Rectal smooth muscle tissue (tissue), 1 donor: Measurements from ENCODE around the gene SLC25A10.
A peak's percentile ranks its signal among the peaks of the same experiment; 100 is the strongest.

Experiments used
- H3K27ac ChIP-seq: one replicate; pipeline ENCODE4 v1.7.0; 2013; ENCODE audit warnings: low read depth, low read length, inconsistent platforms
- H3K27me3 ChIP-seq: one replicate; pipeline ENCODE4 v1.7.0; 2013; ENCODE audit warnings: low read length; ENCODE audit not compliant: control insufficient read depth, insufficient read depth
- H3K36me3 ChIP-seq: one replicate; pipeline ENCODE4 v1.7.0; 2013; ENCODE audit warnings: low read length; ENCODE audit not compliant: control insufficient read depth, insufficient read depth
- H3K4me1 ChIP-seq: one replicate; pipeline ENCODE4 v1.7.0; 2013; ENCODE audit warnings: low read length; ENCODE audit not compliant: control insufficient read depth, insufficient read depth
- H3K4me3 ChIP-seq: one replicate; pipeline ENCODE4 v1.7.0; 2013; ENCODE audit warnings: low read length
- H3K9ac ChIP-seq: one replicate; pipeline ENCODE4 v1.7.0; 2013; ENCODE audit warnings: low read length

The SLC25A10 gene

DNA sequence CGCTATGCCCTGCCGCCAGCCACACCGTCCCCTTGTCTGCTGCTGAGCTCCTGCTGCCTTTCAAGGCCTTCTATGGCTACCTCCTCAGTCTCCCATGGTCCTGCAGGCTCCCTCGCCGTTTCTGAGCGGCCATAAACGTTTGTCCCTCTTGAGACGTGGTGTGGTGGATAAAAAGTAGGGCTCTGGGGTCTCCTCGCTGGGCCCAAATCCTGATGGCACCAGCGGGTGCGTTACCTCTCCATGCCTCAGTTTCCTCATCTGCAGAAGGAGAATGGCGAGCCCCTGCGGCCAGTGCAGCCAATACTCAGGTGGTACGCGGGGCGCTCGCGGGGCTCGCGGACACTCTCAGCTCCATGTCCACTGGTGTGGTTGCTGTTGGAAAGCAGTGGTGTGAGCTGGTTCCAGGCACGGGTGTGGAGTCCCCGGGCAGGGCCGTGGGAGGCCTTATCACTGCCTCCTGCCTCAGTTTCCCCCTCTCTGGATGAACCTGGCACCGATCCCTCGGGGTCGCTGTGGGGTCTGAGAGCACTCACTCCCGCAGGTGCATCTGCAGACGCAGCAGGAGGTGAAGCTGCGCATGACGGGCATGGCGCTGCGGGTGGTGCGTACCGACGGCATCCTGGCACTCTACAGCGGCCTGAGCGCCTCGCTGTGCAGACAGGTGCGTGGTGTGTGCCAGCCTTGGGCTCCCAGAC lies 2.5 kb downstream of the SLC25A10 start:
- H3K36me3 ChIP-seq, result no peaks in the 10 kb centered on the region
- H3K4me1 ChIP-seq, result peaks cover 11% of the 10 kb centered on the region
- peak overlapping the region; percentile 27 for H3K4me3 ChIP-seq
- no peak overlapping the region for H3K27ac ChIP-seq
- no peaks in the 10 kb centered on the region for H3K27me3 ChIP-seq
- no peak overlapping the region for H3K9ac ChIP-seq

DNA sequence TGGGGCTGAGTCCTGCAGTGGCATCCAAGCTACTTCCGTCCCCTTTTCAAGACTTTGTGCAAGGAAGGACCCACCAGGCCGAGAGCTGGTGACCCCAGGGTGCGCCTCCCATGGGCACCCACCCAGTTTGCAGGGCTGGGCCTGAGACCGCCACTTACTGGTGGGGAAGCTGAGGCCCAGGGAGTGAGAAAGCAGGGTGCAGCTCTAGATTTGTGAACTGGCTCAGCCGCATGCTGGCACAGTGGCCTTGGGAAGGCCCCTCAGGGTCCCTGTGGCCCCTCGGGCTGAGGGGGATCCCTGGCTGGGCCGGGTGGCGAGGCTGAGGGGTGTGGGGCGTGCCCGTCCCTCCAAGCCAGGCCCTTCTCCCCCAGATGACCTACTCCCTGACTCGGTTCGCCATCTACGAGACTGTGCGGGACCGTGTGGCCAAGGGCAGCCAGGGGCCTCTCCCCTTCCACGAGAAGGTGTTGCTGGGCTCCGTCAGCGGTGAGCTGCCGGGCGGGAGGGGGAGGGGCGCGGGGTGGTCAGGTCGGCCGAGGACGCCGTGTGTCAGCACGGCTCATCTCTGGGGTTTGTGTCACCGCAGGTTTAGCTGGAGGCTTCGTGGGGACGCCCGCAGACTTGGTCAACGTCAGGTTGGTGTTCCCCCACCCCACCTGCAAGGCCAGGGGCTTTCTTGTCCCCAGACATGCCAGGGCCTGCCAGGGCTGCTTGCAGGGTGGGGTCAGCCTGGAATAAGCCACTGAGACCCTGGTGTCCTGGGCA lies 3.2 kb downstream of the SLC25A10 start:
- no peak overlapping the region for H3K27ac ChIP-seq
- no peak overlapping the region for H3K9ac ChIP-seq
- H3K27me3 ChIP-seq, result no peaks in the 10 kb centered on the region
- peaks cover 11% of the 10 kb centered on the region for H3K4me1 ChIP-seq
- no peak overlapping the region for H3K4me3 ChIP-seq
- no peaks in the 10 kb centered on the region for H3K36me3 ChIP-seq

DNA sequence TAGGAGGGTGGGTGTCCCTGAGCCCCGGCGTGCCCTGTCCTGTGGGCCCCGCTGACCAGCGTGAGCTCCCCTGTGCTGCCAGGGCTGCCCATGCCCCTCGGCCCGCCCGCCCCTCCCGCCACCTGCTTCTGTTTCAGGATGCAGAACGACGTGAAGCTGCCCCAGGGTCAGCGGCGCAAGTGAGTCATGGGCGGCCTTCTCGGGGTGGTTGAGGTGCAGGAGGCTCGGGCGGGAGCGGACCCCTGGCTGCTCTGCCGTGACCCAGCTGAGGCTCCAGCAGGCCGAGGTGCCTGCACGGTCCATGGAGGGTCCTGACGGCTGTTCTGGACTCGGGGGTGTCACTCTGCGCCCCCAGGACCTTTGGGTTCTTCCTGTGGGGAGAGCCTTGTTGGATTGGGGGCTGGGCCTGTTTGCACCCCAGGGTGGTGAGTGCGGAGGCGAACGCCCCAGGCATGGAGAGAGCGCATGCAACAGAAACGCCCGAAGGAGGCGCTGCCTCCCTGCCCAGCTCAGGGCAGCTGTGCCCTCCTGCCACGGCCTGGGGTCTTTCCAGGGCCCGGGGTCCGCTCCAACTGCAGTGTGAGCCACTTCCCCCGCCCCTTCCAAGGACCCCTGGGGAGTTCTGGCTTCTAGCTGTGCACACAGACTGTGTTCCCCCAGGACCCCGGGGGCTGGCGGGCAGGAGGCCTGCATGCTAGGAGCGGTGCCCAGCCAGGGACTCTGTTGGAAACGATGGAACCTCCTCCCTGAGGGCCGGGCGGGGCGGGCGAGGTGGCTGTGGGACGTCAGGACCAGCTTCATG lies 4.0 kb downstream of the SLC25A10 start:
- Histone ChIP-seq H3K9ac (no peak overlapping the region), H3K27me3 (no peaks in the 10 kb centered on the region), H3K4me3 (no peak overlapping the region), H3K4me1 (peaks cover 7% of the 10 kb centered on the region), H3K36me3 (no peaks in the 10 kb centered on the region), H3K27ac (no peak overlapping the region)

DNA sequence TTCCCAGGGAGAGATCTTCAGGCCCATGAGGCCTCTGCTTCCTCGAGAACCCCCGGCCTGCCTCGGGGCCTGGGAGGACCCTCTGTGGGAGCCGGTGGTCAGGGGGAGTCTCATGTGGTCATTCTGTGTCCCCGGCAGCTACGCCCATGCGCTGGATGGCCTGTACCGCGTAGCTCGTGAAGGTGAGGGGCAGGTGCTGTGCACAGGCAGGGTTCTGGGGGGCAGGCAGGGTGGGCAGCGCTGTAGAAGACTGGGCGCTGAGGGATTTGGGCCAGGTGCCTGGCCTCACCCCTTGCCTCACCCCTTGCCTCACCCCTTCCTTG lies 4.6 kb downstream of the SLC25A10 start:
- Histone ChIP-seq H3K4me1 (peaks cover 4% of the 10 kb centered on the region), H3K27me3 (no peaks in the 10 kb centered on the region), H3K4me3 (no peak overlapping the region), H3K36me3 (no peaks in the 10 kb centered on the region), H3K9ac (no peak overlapping the region), H3K27ac (no peak overlapping the region)

DNA sequence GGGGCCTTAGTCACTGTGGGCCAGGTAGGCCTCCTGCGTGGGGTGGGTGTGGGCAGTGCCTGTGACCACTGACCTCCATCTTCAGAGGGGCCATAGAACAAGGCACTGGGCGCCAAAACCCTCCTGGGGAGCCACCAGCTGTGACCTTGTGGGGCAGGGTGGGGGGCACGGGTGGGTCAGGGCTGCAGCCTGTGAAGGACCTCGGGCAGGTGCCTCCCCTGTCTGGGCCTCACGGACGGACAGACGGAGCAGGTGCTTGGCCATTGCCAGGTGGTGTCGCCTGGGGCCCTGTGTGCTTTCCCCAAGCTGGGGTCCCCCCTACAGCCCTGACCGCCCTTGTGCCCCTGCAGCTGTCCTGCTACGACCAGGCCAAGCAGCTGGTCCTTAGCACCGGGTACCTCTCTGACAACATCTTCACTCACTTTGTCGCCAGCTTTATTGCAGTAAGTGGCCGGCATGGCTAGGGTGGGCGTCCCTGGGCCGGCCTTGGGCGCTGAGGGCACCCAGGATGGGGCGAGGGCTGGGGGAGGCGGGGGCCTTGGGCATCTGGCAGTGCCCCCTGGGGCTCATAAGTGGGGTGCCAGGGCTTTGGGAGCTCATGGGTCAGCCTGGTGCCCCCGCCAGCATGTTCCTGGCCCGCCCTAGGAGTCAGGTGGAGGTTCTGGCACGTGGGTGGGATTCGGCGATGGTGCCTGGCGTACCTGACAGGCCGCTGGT lies 5.1 kb downstream of the SLC25A10 start:
- H3K27me3 ChIP-seq, result no peaks in the 10 kb centered on the region
- H3K4me3 ChIP-seq, result no peak overlapping the region
- H3K9ac ChIP-seq, result no peak overlapping the region
- no peaks in the 10 kb centered on the region for H3K36me3 ChIP-seq
- no peak overlapping the region for H3K27ac ChIP-seq
- peaks cover 4% of the 10 kb centered on the region for H3K4me1 ChIP-seq

DNA sequence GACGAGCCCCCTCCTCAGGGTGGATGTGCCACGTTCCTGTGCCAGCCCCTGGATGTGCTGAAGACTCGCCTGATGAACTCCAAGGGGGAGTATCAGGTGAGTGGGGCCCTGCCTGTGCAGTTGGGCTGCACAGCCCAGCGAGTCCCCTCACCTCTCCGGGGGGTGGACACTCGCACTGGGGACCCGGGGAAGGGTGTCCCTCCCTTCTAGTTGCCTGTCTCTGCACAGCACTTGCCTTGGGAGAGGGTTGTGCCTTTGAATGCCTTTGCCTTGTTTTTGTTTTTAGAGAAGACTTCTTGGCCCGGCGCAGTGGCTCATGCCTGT lies 5.6 kb downstream of the SLC25A10 start:
- Histone ChIP-seq H3K36me3 (no peaks in the 10 kb centered on the region), H3K4me3 (no peak overlapping the region), H3K27ac (no peak overlapping the region), H3K4me1 (peaks cover 2% of the 10 kb centered on the region), H3K27me3 (no peaks in the 10 kb centered on the region), H3K9ac (no peak overlapping the region)

DNA sequence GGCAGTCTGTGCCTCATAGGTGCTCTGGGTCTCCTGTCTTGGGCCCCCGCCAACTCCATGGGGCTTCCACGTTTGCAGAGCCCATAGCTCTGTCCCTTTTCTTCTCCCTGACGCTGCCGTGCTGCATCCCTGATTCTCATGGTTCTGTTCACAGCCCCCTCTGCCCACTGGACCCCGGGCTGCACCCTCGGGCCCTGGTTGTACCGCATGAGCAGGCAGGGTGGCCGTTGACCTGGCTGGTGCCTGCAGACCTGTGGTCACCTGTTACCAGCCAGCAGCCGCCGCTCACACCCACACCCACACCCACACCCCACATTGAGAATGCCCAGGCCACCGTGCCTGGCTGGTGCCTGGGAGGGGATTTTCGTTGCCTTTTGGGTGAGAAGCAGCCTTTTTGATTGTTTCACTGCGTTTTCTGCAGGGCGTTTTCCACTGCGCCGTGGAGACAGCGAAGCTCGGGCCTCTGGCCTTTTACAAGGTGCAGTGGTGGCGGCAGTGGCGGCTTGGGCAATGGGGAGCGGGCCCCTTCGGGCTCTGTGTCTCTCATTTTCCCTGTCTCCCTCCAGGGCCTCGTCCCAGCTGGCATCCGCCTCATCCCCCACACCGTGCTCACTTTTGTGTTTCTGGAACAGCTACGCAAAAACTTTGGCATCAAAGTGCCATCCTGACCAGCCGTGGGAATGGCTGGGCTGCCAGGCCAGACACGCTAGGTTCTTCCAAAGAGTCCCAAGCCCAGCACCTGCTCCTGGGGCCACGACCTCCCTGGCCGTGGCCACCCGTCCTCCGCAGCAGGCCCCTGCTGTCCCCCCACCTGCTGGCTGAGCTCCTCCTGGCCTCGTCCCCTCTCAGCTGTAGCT lies 7.6 kb downstream of the SLC25A10 start:
- Histone ChIP-seq H3K27me3 (no peaks in the 10 kb centered on the region), H3K4me1 (no peaks in the 10 kb centered on the region), H3K27ac (no peak overlapping the region), H3K4me3 (no peak overlapping the region), H3K9ac (no peak overlapping the region), H3K36me3 (no peaks in the 10 kb centered on the region)

DNA sequence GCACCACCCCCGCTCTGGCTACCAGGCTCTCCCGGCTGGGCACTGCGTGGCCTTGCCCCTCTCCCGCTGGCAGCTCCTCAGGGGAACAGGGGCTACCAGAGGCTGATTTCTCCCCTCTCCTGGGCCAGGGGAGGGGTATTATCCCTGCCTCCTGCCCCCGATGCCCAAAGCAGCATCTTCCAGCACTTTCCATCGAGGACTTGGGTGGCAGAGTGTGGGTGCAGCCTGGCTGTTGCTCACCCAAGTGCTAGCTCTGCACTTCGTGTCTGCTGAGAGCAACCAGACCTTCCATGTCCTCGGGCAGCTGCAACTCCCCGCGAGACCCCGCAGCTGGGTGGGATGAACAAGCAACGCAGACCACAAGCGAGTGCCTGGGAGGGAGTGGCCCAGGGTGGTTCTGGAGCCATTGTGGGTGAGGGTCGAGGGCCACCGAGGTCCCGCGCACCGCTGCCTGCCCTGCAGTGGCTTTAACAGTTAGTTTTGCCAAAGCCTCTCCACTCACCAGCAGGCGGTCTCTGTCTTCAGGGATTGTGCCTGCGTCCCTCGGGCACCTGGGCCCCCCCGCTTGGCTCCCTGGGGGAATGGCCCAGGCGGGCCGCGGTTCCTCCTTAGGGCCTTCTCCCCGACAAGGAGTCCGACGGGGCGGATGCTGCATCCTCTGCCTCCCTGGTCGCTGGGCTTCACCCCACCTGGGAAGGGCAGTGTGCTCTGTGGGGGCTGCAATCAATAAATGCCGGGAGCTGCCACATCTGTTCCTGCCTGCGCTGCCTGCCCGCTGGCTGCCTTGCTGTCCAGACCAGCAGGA lies 8.4 kb downstream of the SLC25A10 start:
- Histone ChIP-seq H3K4me3 (no peak overlapping the region), H3K4me1 (no peaks in the 10 kb centered on the region), H3K27me3 (no peaks in the 10 kb centered on the region), H3K27ac (no peak overlapping the region), H3K36me3 (no peaks in the 10 kb centered on the region), H3K9ac (no peak overlapping the region)

DNA sequence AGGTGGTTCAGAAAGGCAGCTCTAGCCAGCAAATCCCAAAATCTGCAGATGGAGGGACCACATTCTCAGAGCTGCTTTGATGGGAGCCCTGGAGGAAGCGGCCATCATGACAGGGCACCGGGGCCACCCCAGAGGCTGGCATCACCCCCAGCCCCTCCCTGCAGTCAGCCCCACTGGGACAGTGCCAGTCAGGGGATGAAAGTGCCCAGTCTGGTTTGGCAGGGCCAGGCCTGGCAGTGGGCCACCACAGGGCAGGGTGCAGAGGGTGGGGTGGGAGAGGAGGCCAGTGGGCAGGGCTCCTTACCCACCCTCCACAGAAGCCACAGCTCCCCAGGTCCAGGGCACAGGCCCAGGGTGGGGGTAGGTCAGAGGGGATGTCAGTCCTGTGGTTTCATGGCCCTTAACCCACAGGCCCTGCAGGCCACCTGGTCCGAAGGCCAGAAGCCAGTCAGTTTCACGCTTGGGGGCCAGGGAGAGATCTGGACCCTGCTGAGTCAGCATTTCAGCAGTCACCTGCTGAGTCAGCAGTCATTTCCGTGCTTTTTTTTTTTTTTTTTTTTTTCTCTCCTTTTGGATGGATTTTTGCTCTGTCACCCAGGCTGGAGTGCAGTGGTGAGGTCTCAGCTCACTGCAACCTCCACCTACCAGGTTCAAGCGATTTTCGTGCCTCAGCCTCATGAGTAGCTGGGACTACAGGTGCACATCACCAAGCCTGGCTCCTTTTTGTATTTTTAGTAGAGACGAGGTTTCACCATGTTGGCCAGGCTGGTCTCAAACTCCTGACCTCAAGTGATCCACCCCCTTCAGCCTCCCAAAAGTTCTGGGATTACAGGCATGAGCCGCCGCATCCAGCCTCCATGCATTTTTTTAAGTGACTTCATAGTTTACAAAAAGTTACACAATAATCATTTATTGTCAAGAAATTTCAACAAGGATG lies 10.4 kb downstream of the SLC25A10 start:
- Histone ChIP-seq H3K4me1 (no peaks in the 10 kb centered on the region), H3K36me3 (no peaks in the 10 kb centered on the region), H3K27me3 (peaks cover 5% of the 10 kb centered on the region), H3K4me3 (no peak overlapping the region), H3K9ac (no peak overlapping the region), H3K27ac (no peak overlapping the region)

DNA sequence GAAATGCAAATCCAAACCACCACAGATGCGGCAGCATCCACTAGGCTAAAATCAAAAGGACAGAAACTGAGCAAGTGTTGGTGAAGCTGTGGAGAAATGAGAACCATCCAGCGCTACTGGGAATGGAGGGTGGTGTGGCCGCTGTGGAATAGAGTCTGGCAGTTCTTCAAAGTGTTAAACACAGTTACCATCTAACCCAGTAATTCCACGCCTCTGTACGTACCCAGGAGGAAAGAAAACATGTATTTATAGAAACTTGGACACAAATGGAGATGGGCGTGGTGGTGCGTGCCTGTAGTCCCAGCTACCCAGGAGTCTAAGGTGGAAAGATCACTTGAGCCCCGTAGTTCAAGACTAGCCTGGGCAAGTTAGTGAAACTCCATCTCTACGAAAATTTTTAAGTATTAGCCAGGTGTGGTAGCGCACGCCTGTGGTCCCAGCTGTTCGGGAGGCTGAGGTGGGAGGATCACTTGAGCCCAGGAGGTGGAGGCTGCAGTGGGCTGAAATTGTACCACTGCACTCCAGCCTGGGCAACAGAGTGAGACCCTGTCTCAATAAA lies 11.6 kb downstream of the SLC25A10 start:
- Histone ChIP-seq H3K27ac (no peak overlapping the region), H3K4me3 (no peak overlapping the region), H3K27me3 (peaks cover 5% of the 10 kb centered on the region), H3K36me3 (no peaks in the 10 kb centered on the region), H3K9ac (no peak overlapping the region), H3K4me1 (no peaks in the 10 kb centered on the region)
